Glomerular visceral epithelial cell (primary cell): ENCODE data around the gene FAM83C.
A peak's percentile ranks its signal among the peaks of the same experiment; 100 is the strongest.

Experiments used
- DNase-seq: peaks from one replicate; pipeline ENCODE4 v3.0.0-alpha.2; 2016; ENCODE audit errors: extremely low spot score

FAM83C gene

GRCh38 chr20:35318502-35319157 lies 26.4 kb upstream of the FAM83C start:
- peak; percentile 99 for DNase-seq

GRCh38 chr20:35317416-35318210 lies 25.4 kb upstream of the FAM83C start:
- DNase-seq = peak; percentile 74

GRCh38 chr20:35316086-35316485 lies 23.9 kb upstream of the FAM83C start:
- no peak for DNase-seq

- DNase-seq = peak; percentile 82
Observed at GRCh38 chr20:35315632-35316020, 23.4 kb upstream of the FAM83C start.

- DNase-seq = peak; percentile 42
Observed at GRCh38 chr20:35314816-35315631, 22.8 kb upstream of the FAM83C start.

- DNase-seq = peak; percentile 98
Observed at GRCh38 chr20:35312318-35312717, 20.1 kb upstream of the FAM83C start.

- DNase-seq = no peak
Observed at GRCh38 chr20:35311822-35312221, 19.6 kb upstream of the FAM83C start.

GRCh38 chr20:35311409-35311808 lies 19.2 kb upstream of the FAM83C start:
- peak; percentile 79 for DNase-seq

- peak; percentile 96 for DNase-seq
Observed at GRCh38 chr20:35307666-35308653, 15.7 kb upstream of the FAM83C start.

- DNase-seq = peak; percentile 88
Observed at GRCh38 chr20:35306931-35307517, 14.8 kb upstream of the FAM83C start.

GRCh38 chr20:35305682-35306556 lies 13.7 kb upstream of the FAM83C start:
- DNase-seq = peak; percentile 100

- peak; percentile 23 for DNase-seq
Observed at GRCh38 chr20:35304956-35305355, 12.7 kb upstream of the FAM83C start.

- DNase-seq = peak; percentile 98
Observed at GRCh38 chr20:35303735-35304491, 11.7 kb upstream of the FAM83C start.

GRCh38 chr20:35303382-35303734 lies 11.1 kb upstream of the FAM83C start:
- no peak for DNase-seq

GRCh38 chr20:35302421-35303335 lies 10.5 kb upstream of the FAM83C start:
- peak; percentile 32 for DNase-seq

GRCh38 chr20:35301426-35301825 lies 9.2 kb upstream of the FAM83C start:
- DNase-seq = no peak

- no peak for DNase-seq
Observed at GRCh38 chr20:35300469-35301262, 8.4 kb upstream of the FAM83C start.
